Effector CD8-positive, alpha-beta T cell (primary cell): ENCODE results near the gene SLC25A47.
A peak's percentile ranks its signal among the peaks of the same experiment; 100 is the strongest.
"Not testable (repeated sequence)": the region's sequence is repeated elsewhere in the genome, so short reads cannot be mapped to it uniquely, and the experiment has no call there.

Experiments
- DNase-seq: peaks from one replicate; lab custom pipeline; 2025; lab: John Stamatoyannopoulos, UW

SLC25A47 gene

DNA sequence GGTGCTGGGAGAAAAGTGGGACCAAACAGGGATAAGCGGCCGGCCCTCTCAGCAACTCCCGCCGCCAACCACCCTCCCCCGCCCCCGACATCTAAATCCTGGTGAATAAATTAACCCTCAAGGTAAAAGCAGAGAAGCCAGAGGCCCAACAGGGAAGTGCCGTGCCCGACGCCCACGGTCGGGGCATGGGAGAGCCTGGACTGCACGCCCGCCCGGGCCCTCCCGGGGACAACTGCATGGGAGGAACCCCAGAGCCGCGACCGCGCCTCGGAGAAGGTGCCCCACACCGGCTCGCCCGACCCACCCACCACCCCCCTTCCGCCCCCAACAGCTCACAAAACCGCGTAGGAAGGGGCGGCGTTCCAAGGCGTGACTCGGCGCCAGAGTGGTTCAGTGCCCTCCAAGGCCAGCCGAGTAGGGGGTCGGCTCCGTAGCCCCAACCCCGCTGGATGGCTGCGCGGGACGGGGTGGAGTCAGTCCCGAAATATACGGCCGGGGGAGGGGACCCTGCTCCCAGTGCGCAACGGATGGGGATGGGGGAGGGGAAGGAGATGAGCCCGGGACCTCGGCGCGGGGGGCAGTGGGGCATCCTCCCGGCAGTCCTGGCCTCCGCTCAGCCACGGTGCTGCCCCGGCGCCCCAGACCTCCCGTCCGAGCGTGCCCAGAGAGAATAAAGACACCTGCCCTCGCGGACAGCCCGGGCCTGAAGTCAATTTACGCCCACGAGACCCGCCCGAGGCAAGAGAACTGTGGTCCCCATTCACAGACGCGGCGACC, 17.6 kb upstream of the SLC25A47 start:
- peak; percentile 19 for DNase-seq

- peak; percentile 60 for DNase-seq
Measured at GRCh38 chr14:100306101-100306997, 16.8 kb upstream of the SLC25A47 start, which contains the start of gene SLC25A29. TSS of gene SLC25A29 (minus strand) at chr14:100306444. CDS start at chr14:100306232, 212 bp downstream.

- no peak for DNase-seq
Measured at GRCh38 chr14:100306998-100307765, 16.0 kb upstream of the SLC25A47 start.

- DNase-seq = no peak
Measured at GRCh38 chr14:100307766-100308426, 15.2 kb upstream of the SLC25A47 start.

GRCh38 chr14:100308427-100308792, 14.7 kb upstream of the SLC25A47 start:
- DNase-seq = not testable (repeated sequence)

DNA sequence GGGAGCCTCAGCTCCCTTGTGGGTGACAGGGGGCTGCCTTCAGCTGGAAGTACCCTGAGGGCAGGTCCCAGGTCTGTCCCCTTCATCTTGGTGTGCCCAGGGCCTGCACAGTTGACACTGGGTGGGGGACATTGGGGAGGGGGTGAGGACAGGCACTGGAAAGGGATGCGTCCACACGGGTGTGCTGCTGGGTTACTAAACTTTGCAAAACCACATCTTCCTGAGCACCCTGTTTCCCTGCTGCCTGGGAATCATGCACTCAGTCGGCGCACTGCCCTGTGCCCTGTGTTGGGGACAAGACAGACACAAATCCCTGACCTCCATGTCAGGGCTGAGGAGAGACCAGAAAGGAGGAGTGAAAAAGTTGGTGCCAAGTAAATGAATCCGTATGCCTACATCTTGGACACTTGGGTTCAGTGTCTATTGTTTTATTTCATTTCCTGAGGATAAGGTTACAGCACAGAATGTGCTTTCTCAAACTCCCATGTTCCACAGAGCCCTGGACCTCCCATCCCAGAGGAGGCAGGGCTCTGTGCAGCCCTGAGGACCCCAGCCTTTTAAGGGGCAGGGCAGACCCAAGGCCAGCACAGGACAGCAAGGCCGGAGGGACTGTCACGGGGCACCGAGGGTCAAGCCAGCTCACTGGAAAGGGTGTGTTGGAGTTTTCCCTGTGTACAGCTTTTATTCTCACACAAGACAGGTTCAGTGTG, 14.0 kb upstream of the SLC25A47 start:
- DNase-seq = no peak

- DNase-seq = not testable (repeated sequence)
Measured at GRCh38 chr14:100312110-100312876, 10.8 kb upstream of the SLC25A47 start.

- no peak for DNase-seq
Measured at GRCh38 chr14:100312877-100313400, 10.2 kb upstream of the SLC25A47 start.

- DNase-seq = no peak
Measured at GRCh38 chr14:100313464-100314230, 9.5 kb upstream of the SLC25A47 start.

DNA sequence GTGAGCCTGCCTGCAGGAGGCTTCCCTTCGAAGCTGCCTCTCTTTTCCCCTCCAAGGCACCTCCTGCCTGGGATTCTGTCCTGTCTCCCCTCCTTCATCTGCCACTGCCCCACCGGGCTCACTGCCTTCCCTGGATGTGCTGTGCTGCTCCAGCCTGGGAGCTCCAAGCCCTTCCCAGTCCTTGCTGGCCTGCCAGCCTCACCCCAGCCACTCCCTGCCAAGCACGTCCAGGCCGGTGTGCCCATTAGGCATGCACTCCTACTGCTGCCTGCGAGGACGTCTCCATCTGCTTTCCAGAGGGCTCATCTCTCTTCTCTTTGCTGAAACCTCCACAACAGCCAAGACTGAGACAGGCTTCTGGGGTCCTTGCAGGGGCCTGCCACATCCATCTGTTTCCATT, 8.4 kb upstream of the SLC25A47 start:
- DNase-seq = no peak

DNA sequence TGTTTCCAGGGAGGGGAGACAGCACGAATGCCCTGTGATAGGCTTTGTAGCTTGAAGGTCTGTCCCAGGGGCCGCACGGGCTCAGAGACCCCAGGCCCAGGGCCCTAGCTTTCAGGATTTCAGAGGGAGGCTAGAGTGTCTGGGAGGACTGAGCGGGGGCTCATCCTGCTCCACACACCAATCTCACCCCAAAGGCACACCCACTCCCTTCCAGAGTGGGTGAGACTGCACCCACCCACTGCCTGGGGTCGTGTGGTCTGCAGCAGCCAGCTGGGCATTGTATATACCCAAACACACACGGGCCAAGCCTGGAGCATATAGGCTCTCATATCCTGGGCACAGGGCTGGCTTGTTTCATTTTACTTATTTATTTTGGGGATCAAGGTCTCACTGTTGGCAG, 5.8 kb upstream of the SLC25A47 start:
- no peak for DNase-seq

GRCh38 chr14:100317912-100318808, 5.0 kb upstream of the SLC25A47 start:
- DNase-seq = peak; percentile 55

- no peak for DNase-seq
Measured at GRCh38 chr14:100320157-100320856, 2.8 kb upstream of the SLC25A47 start.

GRCh38 chr14:100321473-100322137, 1.5 kb upstream of the SLC25A47 start:
- no peak for DNase-seq

DNA sequence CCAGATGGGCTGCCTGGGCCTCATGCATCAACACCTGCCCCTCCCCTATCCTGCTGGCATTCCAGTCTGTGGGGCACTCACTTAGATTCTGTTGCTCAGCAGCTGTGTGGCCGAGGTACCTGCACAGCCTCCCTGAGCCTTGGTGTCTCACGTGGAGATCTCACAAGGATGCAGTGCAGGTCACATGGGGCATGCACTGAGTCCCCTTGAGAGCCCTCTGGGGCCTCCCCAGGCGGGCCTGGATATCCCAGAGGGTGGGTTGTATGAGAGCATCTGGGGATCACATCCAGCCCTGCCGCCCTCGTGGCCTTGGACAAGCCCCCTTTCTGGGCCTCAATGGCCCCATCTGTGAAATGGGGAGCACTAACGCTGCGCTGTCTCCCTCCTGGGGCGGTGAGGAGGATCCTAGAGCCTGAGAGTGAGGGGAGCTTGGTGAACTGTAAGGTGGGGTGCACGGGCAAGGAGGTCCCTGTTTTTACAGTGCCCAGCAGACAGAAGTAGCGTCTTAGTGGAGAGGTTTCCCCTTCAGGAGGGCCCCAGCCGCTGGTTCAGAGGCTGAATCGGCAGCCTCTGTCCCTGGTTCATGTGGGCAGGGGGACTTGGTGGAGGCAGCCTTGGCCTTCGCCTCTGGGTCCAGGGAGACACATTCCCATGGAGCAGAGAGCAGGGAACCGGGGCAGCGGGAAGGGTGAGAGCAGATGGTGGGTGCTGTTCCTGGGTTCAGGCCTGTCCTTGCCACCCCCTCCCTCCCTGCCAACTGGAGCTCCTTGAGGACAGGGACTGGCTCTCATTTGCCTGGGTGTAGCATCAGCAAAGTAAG, 791 bp upstream of the SLC25A47 start:
- no peak for DNase-seq

DNA sequence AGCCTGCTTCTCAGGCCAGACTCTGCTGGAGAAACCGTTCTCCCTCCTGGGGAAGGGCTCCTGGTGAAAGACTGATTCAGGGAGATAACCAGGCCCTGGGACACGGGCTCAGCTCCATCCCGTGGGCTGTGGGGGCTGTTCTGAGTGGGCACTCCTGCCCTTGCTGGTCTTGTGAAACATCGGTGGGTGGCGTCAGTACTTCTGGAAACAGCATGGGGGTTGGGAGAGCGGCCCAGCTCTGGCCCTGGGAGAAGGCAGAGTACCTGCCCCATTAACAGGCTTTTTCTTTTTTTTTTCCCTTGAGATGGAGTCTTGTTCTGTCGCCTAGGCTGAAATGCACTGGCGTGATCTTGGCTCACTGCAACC, 786 bp downstream of the SLC25A47 start:
- DNase-seq = no peak
